GM23338 (cell line): ENCODE measurements around the gene FNDC3A. TPM values are rescaled to one million over a fixed set of nuclear protein-coding genes. Genes with fewer than 3 reads are reported as not detected.

Experiments
- ATAC-seq: fragments of 200-7000 bp; cut with Tn5 transposase; 3 replicates; pipeline ENCODE4 v1.9.1; 2020
- DNase-seq: peaks from one replicate; pipeline ENCODE4 v3.0.0-alpha.2; 2015; ENCODE audit warnings: low spot score
- H2AFZ ChIP-seq: fragments of 200-600 bp; sonication (generic); 2 replicates; pipeline ENCODE4 v1.8.0; 2016; ENCODE audit warnings: antibody characterized with exemption, mild to moderate bottlenecking, moderate library complexity
- H3F3A ChIP-seq: fragments of 200-600 bp; sonication (generic); replicated peaks from 2 replicates; pipeline ENCODE4 v1.8.0; 2017; ENCODE audit warnings: antibody characterized with exemption, mixed run types, low read depth
- H3K27ac ChIP-seq: fragments of 200-600 bp; sonication (generic); 2 replicates; pipeline ENCODE4 v1.6.1; 2016; ENCODE audit warnings: low read depth
- H3K27me3 ChIP-seq: fragments of 200-600 bp; sonication (generic); 2 replicates; pipeline ENCODE4 v1.8.0; 2016; ENCODE audit warnings: mild to moderate bottlenecking, mixed run types, moderate library complexity; ENCODE audit not compliant: insufficient read depth
- H3K36me3 ChIP-seq: fragments of 200-600 bp; sonication (generic); 2 replicates; pipeline ENCODE4 v1.8.0; 2016; ENCODE audit warnings: mild to moderate bottlenecking; ENCODE audit not compliant: insufficient read depth
- H3K4me1 ChIP-seq: fragments of 200-600 bp; sonication (generic); 2 replicates; pipeline ENCODE4 v1.8.0; 2016; ENCODE audit warnings: mild to moderate bottlenecking, moderate library complexity; ENCODE audit not compliant: insufficient read depth
- H3K4me2 ChIP-seq: fragments of 200-600 bp; sonication (generic); 2 replicates; pipeline ENCODE4 v1.7.1; 2017; ENCODE audit warnings: mixed run types
- H3K4me3 ChIP-seq: fragments of 200-600 bp; sonication (generic); 2 replicates; pipeline ENCODE4 v1.6.1; 2016; ENCODE audit warnings: mixed run types
- H3K79me2 ChIP-seq: fragments of 200-600 bp; sonication (generic); replicated peaks from 2 replicates; pipeline ENCODE4 v1.8.0; 2017; ENCODE audit warnings: mild to moderate bottlenecking; ENCODE audit not compliant: insufficient read depth
- H3K9me2 ChIP-seq: fragments of 200-600 bp; sonication (generic); 2 replicates; pipeline ENCODE4 v1.8.0; 2017; ENCODE audit not compliant: insufficient read depth
- H4K20me1 ChIP-seq: fragments of 200-600 bp; sonication (generic); replicated peaks from 2 replicates; pipeline ENCODE4 v1.8.0; 2017; ENCODE audit warnings: mild to moderate bottlenecking; ENCODE audit not compliant: insufficient read depth
- H3K27ac Mint-ChIP-seq: 2 replicates; pipeline ENCODE4 v1.8.0; 2020; ENCODE audit warnings: inconsistent platforms, mild to moderate bottlenecking, moderate library complexity, mixed read lengths
- H3K27me3 Mint-ChIP-seq: 3 replicates; pipeline ENCODE4 v1.8.0; 2022; ENCODE audit warnings: low read depth, mild to moderate bottlenecking, moderate library complexity, mixed read lengths, inconsistent platforms; ENCODE audit not compliant: insufficient read depth, poor library complexity
- H3K36me3 Mint-ChIP-seq: 3 replicates; pipeline ENCODE4 v1.8.0; 2021; ENCODE audit warnings: low read depth, mild to moderate bottlenecking, inconsistent platforms, moderate library complexity, mixed read lengths
- H3K4me1 Mint-ChIP-seq: 3 replicates; pipeline ENCODE4 v1.8.0; 2020; ENCODE audit warnings: mild to moderate bottlenecking, inconsistent platforms, mixed read lengths
- H3K4me3 Mint-ChIP-seq: 3 replicates; pipeline ENCODE4 v1.8.0; 2021; ENCODE audit warnings: moderate library complexity, mild to moderate bottlenecking, inconsistent platforms, mixed read lengths
- H3K9me3 Mint-ChIP-seq: 3 replicates; pipeline ENCODE4 v1.8.0; 2020; ENCODE audit warnings: moderate library complexity, mild to moderate bottlenecking, inconsistent platforms, mixed read lengths
- CREB1 ChIP-seq: fragments of 250-450 bp; sonication (Bioruptor Pico); IDR thresholded peaks from 2 replicates; pipeline ENCODE4 v1.5.0; 2020; ENCODE audit warnings: low read depth, mild to moderate bottlenecking, moderate library complexity
- CTCF ChIP-seq, 2 experiments: fragments of 200-600 bp in 1 of 2; sonication (generic) in 1 of 2; conservative IDR thresholded peaks; 2 replicates each; pipeline versions ENCODE4 v1.5.1 to v1.6.1; 2016 to 2017; ENCODE audit warnings: antibody characterized with exemption in 2 of 2, low read depth in 2 of 2, mild to moderate bottlenecking in 2 of 2, moderate library complexity in 1 of 2
- ETS1 ChIP-seq: IDR thresholded peaks from 2 replicates; pipeline ENCODE4 v1.6.1; 2016; ENCODE audit warnings: antibody characterized with exemption
- EZH2 ChIP-seq: fragments of 200-600 bp; sonication (generic); IDR thresholded peaks from one replicate; pipeline ENCODE4 v1.8.0; 2017; ENCODE audit warnings: antibody characterized with exemption, mild to moderate bottlenecking, low read depth; ENCODE audit not compliant: unreplicated experiment
- EZH2phosphoT487 ChIP-seq: fragments of 200-600 bp; sonication (generic); IDR thresholded peaks from one replicate; pipeline ENCODE4 v1.8.1; 2018; ENCODE audit warnings: antibody characterized with exemption; ENCODE audit not compliant: unreplicated experiment
- JUNB ChIP-seq: IDR thresholded peaks from one replicate; pipeline ENCODE4 v1.6.1; 2016; ENCODE audit warnings: antibody characterized with exemption; ENCODE audit not compliant: unreplicated experiment
- POLR2AphosphoS5 ChIP-seq: IDR thresholded peaks from 2 replicates; pipeline ENCODE4 v1.6.1; 2016; ENCODE audit warnings: antibody characterized with exemption, low read depth
- STAT1 ChIP-seq: IDR thresholded peaks from one replicate; pipeline ENCODE4 v1.6.1; 2016; ENCODE audit warnings: antibody characterized with exemption; ENCODE audit not compliant: unreplicated experiment
- ZNF331 ChIP-seq: fragments of 250-450 bp; sonication (Bioruptor Pico); IDR thresholded peaks from 2 replicates; pipeline ENCODE4 v1.5.0; 2020; ENCODE audit warnings: low read depth, mild to moderate bottlenecking, moderate library complexity
- ZNF462 ChIP-seq: fragments of 250-450 bp; sonication (Bioruptor Pico); IDR thresholded peaks from 2 replicates; pipeline ENCODE4 v1.5.0; 2020; ENCODE audit warnings: mild to moderate bottlenecking, moderate library complexity
- polyA plus RNA-seq: library from polyadenylated mRNA; unstranded; fragments of >200 nt; fragmentation: Nextera tagmentation; extraction: Ambion mirVana; gene quantifications from 2 replicates; pipeline ENCODE4 v1.2.1, GENCODE V29; 2016
- total RNA-seq: library from RNA; depleted of rRNA; stranded (reverse); fragments of >200 nt; shearing (Covaris generic); gene quantifications from 2 replicates; pipeline ENCODE4 v1.2.3, GENCODE V29; 2014

FNDC3A gene
- total and polyA plus RNA-seq, 2 experiments from 2014 or later: 10.3 to 31.1 TPM

- no peak overlapping the region for H3K4me3 ChIP-seq
- Mint-ChIP-seq H3K9me3 (peaks cover 25% of the 10 kb centered on the region), H3K4me1 (peaks cover 18% of the 10 kb centered on the region)
Measured at GRCh38 chr13:49021953-49022352, 46.2 kb downstream of the FNDC3A start.

More at GRCh38 chr13:49021953-49022352, 46.2 kb downstream of the FNDC3A start:
- ATAC-seq: no peak
- H3K36me3 Mint-ChIP-seq: peaks cover 51% of the 10 kb centered on the region
- H3K27ac Mint-ChIP-seq: no peak overlapping the region
- no peaks in the 10 kb centered on the region; the same call in 1 of the 2 replicates for H3K36me3 ChIP-seq
- H3K4me1 ChIP-seq: peaks cover 22% of the 10 kb centered on the region
- no peaks in the 10 kb centered on the region for H3F3A ChIP-seq
- peaks cover 2% of the 10 kb centered on the region for H3K27me3 Mint-ChIP-seq
- no peak for TF ChIP-seq ETS1
- TF ChIP-seq EZH2: no peak
- TF ChIP-seq ZNF331 (CRISPR knock-in tag): no peak
- no peak for TF ChIP-seq CREB1 (CRISPR knock-in tag)
- no peak for TF ChIP-seq POLR2AphosphoS5
- TF ChIP-seq ZNF462 (CRISPR knock-in tag): no peak
- no peak for TF ChIP-seq JUNB
- no peak for TF ChIP-seq EZH2phosphoT487
- no peak for TF ChIP-seq CTCF (conservative IDR thresholded peaks at IDR 0.05; ENCODE audit: low read depth in 2 of 2)
- TF ChIP-seq STAT1: no peak
- peaks cover 10% of the 10 kb centered on the region; the same call in 1 of the 2 replicates for H3K79me2 ChIP-seq
- no peak overlapping the region for H2AFZ ChIP-seq
- H3K9me2 ChIP-seq: no peaks in the 10 kb centered on the region
- no peaks in the 10 kb centered on the region for H4K20me1 ChIP-seq
- H3K4me2 ChIP-seq: peak overlapping the region; percentile 33; the same call in 1 of the 2 replicates
- no peak overlapping the region for H3K27ac ChIP-seq
- DNase-seq: no peak
- H3K27me3 ChIP-seq: no peaks in the 10 kb centered on the region
- H3K4me3 Mint-ChIP-seq: no peak overlapping the region
